ENCODE results near the gene MRPS34.

Gene MRPS34

DNA sequence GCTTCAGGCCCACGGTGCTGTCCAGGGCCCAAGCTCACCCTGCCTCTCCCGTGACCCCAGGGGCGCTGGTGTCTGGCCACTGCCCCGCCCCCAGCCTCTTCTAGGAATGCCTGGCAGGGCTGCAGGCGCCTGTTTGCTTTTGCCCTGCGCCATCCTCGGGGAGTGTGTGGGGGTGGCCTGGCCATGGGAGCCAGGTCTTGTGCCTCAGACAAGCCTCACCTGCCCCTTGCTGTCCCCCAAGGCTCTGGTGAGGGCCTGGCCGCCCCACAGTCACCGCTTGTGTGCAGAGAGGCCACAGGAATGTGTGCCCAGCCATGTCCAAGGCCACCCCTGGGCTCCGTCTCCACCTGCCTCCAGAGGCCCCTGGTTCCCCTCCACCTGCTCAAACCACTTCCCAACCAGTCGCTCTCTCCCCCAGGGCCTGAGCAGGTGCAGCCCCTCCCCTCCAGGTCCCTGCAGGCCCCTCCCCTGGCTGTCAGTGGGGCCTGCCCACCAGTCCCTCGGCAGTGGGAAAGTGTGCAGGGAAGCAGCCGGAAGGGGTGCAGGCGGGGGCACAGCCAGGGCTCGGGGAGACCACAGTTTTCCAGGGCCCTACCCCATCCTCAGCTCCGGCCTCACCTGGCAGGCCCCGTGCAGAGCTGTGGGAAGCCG, 21.4 kb upstream of the MRPS34 start:
- DNase-seq: no peak

DNA sequence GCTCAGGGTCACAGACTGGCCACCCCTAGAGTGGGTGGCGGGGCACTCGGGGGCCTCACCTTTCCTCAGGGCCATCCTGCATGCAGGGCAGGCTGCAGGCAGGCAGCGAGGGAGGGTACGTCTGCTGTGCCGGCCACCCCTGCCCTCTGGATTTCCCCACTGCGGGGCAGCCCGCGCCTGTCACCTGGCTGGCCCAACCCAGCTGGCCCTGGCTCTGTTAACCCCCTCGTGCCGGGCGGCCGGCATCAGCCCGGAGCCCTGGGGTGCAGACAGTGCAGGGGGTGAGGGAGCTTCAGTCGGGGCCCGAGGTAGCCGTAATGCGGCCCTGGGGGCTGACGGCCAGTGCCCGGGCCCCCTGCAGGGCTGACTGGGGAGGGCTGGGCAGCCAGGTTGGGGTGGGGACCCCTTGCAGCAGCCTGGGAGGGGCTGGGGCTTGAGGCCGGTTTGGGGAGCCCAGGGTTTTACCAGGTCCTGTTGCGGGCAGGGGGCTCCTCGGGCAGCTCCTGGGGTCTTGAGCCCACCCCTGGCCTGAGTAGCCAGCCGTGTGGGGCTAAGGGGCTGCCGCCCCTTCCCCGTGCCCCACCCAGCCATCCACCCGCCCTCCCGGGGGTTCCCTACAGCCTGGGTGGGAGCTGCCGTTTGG, 20.8 kb upstream of the MRPS34 start, which contains the start of gene IGFALS:
Gene IGFALS (minus strand): TSS at position 128 of the 643 bp plus-strand sequence. CDS start 53 bp downstream, at position 75.
- DNase-seq: no peak

DNA sequence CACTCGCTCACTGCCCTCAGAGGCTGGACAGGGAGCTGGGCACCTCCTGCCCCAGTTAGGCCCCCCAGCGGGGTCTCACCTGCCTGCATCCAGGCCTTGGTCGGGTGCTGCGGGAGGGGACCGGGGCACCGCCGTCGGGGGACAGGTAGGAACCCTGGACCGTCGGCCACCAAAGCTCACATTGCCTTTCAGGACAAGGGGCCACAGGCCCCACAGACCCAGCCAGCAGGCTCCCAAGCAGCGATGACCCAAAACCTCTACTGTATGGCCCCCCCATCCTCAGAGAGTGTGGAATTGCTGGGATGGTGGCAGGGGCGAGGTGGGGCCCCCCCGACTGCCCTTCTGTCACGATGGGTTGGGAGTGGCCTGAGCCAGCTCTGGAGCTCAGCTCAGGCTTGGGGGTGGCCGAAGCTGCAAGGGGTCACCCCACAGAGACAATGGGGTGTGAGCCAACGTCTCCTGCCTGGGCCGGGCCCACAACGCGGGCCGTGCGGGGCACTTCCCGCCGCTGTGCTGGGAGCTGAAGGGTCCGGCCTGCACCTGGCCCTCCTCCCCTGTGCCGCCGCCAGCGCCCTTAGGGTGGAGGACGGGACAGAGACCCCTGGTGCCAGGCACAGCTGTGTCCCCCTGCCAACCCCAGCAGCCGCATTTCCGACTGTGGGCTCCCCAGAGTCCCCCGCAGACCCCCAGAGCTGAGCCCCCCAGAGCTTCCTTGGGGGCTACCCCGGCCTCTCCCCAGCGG, 20.1 kb upstream of the MRPS34 start:
- no peak for DNase-seq

DNA sequence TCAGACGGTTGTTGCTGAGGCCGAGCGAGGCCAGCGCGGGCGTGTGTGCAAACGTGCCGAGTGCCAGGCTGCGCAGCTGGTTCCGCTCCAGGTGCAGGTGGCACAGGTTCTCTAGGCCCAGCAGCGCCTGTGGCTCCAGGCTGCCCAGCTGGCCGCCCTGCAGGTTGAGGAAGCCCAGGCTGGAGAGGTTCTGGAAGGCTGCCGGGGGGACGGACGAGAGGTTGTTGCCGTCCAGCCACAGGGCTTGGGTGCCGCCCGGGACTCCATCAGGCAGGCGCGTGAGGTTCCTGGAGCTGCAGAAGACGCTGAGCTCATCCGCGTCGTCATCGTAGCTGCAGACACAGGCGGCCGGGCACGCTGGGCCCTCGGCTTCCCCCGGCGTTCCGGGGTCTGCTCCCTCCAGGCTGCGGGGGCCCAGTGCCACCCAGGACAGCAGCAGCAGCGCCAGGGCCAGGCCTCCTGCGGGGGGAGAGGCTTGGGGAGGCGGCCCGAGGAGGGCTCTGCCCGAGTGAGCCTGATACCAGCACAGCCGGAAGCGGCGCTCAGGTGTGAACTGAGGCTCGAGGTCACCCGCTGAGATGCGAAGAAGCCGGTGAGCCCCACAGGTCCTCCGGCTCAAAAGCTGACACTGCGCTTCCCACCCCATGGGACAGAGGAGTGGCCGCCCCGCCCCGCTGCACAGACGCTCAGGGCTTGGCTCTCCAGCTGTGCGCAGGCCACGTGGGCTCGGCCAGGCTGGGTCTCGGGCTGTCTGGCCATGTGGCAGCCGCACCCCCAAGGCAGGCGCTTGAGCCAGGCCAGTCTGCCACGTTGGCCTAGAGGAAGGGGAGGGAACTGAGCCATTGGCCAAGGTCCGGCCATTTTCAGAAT, 19.2 kb upstream of the MRPS34 start:
- no peak for DNase-seq

DNA sequence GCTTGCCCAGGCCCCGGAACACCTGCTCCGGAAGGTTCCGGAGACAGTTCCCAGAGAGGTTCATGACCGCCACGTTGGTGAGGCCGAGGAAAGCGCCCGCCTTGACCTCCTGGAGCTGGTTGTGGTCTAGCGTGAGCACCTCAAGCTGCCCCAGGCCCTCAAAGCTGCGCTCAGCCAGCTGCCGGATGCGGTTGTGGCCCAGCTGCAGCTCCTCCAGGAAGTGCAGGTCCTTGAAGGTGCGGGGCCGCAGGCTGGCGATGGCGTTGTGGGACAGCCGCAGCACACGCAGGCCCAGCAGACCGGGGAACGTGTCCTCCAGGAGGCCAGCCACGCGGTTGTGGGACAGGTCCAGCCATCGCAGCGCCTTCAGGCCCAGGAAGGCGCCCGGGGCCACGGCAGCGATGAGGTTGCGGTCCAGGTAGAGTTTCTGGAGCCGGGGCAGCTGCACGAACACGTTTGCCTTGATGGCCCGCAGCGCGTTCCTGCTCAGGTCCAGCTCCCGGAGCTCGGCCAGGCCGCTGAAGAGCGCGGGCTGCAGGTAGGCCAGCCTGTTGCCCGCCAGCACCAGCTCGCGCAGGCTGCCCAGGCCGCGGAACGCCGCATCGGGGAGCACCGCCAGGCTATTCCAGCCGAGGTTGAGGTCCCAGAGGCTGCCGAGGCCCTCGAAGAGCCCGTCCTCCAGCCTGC, 18.5 kb upstream of the MRPS34 start:
- DNase-seq: no peak

DNA sequence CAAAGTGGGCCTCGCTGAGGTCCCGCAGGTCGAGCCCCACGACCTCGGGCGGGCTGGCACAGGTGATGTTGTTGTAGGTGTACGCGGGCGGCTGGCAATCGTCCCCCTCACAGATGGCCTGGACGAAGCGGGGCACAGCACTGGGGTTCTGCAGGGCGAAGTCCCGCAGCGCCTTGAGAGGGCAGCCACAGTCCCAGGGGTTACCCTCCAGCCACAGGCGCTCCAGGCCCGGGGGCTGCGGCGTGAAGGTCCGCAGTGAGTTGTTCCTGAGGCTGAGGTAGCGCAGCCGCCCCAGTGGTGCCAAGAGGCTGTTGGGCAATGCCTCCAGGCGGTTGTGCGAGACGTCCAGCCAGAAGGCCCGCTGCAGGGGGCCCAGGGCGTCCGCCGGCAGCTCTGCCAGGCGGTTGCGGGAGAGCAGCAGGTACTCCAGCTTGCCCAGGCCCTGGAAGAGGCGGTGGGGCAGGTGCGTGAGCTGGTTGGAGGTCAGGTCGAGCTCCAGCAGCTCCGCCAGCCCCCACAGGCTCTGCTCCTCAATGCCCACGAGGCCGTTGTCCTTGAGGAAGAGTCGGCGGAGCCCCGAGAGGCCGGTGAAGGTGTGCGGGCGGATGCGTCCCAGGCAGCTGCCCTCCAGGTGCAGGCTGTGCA, 17.8 kb upstream of the MRPS34 start:
- DNase-seq: no peak

DNA sequence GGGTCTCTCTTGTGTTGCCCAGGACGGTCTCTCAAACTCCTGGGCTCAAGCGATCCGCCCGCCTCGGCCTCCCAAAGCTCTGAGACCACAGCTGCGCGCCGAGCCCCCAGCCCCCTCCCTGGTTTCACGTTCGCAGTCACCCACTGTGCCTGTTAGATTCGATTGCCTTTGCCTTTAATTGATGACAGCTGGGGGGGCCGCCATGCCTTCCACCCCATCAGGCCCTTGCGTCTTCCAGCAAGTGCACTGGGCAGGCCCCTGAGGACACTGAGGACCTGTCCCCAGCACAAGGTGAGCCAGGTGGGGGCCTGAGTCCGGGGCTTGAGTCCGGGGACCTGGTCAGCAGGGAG, 17.3 kb upstream of the MRPS34 start:
- no peak for DNase-seq

DNA sequence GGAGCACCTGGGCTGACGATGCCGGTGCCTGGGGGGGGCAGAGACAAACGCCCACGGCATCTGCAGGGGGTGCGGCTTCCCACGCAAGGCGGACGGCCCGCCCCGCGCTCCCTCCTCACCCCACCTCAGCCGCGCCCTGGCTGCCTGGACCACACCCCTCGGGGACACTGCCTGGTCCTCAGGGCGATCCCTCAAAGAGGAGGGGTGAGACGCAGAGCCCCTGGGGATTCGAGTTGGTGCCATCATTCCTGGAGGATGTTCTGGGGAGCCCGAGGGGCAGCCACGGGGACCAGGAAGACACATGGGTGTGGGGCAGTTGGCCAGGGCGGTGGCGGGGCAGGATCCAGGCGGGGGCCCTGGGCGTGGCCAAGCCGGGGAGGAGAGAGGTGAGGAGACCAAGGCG, 16.7 kb upstream of the MRPS34 start:
- peak; percentile 25 for DNase-seq

DNA sequence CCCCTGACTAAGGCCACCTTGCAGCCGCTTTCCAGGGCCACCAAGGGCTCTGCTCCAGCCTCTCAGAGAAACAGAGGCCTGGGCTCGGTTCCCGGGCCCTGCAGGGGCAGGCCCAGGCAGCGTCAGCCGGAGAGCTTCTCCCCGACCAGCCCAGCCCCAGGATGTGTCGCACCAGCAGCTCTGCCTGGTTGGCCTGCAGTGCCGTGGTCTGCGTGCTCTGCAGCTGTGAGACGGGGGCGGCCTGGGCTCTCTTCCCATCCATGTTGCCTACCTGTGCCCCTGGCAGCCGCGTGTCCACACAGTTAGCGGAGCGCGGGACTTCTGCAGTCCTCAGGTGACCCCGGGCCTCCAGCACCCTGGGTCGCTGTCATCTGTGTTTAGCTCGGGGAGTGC, 15.8 kb upstream of the MRPS34 start:
- DNase-seq: peak; percentile 35

DNA sequence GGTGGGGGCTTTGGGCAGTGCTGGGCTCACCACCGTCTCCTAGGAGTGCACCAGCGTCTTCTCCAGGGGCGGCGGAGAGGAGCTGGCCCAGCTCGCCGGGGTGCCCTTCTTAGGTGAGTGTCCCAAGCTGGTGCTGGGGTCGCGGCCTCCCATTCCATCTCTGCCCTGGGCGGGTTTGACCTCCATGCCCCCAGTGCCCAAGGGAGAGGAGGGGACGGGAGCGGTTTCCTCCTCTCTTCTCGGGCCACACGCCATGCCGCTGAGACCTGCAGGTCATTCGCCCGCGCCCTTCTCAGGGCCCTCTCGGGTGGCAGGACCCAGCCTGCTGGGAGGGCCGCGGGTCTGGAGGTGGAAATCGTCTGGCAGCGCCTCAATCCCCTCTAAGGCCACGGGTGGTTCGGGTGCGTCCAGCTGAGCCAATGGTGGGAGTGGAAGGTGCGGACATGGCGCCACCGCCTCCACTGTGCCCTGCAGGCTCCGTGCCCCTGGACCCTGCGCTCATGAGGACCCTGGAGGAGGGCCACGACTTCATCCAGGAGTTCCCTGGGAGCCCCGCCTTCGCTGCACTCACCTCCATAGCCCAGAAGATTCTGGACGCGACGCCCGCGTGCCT, 15.3 kb upstream of the MRPS34 start:
- peak; percentile 16 for DNase-seq

DNA sequence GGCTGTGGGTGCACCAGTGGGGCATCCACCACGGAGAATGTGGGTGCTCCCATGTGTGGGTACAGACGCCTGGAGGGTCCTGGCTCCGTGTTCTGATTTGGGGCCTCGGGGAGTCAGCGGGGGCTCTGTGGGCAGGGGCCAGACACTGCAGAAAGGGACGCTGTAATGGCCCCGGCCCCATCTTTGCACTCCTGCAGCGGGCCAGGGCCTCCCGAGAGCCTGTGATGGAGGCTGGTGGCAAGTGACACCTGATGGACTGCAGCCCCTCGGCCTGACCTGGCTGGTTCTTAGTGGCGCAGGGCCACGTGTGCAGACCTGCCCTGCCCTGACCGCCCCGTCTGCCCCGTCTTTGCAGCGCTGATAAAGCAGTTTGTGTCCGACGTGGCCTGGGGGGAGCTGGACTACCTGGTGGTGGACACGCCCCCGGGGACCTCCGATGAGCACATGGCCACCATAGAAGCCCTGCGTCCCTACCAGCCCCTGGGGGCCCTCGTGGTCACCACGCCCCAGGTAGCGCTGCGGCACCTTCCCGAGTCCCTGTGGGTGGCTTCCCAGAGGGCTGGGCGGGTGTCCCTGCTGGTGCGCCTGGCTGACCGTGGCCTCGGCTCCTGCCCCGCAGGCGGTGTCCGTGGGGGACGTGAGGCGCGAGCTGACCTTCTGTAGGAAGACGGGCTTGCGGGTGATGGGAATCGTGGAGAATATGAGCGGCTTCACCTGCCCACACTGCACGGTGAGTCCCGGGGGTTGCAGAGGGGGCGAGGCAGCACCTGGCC, 14.6 kb upstream of the MRPS34 start:
- peak; percentile 18 for DNase-seq

DNA sequence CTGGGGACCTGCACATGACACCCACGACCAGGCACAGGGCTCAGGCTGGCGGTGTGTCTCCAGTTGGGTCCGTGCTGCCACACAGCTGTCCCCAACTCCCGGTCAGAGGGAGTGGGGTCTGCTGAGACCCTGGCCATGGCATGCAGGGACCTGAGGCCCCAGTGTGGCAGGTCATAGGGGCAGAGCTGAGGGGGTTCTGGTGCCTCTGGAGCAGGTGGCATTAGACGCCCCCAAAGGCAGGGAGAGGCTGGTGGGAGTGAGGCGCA, 14.1 kb upstream of the MRPS34 start:
- DNase-seq: no peak

DNA sequence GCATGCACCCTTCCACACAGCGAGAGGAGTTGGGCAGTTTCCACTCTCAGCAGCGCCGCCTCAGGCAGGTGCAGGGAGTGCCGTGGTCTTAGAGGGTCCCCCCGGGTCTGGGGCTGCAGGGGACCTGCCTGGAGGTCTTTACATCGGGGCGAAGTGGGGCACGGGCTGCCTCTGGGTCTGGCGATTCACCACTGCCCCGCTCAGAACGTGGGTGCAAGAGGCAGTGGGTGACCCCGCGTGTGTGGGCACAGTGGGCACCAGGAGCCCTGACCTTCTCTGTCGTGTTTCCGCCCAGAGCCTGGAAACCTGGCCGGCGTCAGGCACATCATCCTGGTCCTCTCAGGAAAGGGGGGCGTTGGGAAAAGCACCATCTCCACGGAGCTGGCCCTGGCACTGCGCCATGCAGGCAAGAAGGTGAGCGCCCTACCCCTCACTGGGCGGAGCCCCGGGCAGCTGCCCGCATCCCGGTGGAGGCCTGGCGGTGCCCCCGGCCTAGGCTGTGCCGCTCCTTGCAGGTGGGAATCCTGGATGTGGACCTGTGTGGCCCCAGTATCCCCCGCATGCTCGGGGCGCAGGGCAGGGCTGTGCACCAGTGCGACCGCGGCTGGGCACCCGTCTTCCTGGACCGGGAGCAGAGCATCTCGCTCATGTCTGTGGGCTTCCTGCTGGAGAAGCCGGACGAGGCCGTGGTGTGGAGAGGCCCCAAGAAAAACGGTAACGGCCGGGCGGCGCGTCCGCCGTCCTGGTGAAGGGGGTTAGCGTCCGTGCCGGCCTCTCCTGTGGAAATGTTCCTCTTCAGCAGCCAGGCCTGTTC, 13.5 kb upstream of the MRPS34 start:
- peak; percentile 17 for DNase-seq

DNA sequence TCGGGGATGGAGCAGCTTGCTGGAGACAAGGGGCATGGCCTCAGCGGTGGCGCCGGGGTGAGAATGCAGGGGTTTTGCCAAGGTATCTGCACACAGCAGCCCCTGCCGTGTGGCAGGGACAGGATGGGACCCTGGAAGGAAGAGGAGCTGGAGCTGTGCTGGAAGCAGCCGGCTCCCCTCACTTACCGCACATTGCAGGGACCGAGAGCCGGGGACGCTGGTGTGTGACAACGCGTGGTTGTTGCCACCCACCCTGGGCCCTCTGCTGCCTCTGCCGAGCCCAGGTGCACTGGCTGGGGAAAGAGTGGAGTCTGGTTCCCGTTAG, 12.9 kb upstream of the MRPS34 start:
- no peak for DNase-seq

DNA sequence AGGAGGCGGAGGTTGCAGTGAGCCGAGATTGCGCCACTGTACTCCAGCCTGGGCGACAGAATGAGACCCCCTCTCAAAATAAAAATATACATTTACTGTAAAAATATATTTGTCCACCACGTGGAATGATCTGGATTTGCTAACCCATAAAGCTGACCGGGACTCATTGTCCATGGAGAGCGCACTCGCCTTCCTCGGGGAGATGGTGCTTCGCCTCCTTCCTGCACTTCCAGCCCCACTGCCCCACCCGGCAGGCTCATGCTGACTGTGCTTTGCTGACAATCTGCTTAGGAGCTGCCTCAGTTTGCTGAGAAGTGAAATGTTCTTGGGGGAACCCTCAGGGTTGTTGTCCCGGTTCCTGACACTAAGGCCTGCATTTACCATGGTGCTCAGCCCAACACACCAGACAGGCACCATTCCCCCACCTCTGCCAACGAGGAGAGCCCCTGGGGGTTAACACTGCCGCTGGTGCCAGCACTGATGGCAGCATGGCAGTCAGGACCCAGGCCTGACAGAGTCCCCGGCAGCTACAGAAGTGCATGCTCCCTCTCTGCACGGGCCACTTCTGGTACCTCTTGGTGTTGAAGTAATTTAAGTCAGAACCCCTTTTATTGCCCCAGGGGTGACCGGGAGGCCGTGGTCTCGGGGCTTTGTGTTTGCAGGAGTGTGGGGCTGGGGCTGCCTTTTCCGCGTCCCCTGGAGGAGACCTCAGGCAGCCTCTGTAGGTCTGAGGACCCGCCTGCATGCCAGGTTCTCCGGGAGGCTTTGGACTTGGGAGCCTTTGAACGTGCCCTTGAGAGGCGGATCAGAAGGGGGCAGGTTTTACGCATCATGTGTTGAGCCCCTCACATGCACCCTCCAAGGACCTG, 12.3 kb upstream of the MRPS34 start:
- DNase-seq: no peak

DNA sequence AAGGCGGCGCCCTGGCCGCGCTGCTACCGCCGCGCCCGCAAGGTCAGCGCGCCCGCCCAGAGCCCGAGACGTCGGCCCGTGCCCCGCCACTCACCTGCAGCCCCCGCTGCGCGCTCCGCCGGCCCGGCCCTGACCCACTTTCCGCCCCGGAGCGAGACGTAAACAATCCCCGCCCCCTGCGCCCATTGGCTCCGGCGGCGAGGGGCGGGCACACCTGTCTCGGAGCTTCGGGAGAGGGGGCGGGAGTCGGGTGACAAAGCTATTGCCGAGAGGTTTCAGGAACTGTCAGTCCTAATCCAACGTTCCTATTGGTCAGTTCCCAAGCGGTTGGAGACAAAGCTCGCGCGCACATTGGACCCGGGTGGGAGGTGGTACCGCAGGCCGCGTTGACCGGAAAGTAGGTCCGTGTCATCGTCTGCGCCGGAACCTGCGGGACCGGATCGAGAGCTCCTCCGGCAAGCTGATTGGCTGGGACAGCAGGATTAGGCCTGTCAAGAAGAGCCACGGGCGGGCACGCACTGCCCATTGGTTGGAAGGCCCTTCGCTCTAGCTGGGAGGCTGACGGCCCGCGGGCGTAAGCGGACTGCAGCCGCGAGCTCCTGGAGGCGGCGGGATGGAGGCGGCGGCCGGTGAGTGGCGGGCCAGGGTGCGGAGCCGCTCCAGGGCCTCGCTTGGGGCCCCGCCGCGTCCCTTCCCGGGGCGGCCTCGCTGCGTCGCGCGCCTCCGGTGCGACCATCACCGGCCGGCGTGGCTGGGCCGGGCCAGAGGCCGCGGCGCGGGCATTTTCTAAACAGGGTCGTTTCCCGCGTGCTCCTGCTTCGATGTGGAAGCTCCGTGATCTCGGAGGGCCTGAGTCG, 9.7 kb upstream of the MRPS34 start, which contains the start of the genes NUBP2 and SPSB3:
Gene NUBP2 (plus strand): TSS at position 553 of the 857 bp plus-strand sequence. CDS start 61 bp downstream, at position 614.
Gene SPSB3 (minus strand): TSS at position 164 of the 857 bp plus-strand sequence. CDS start 1,088 bp downstream, outside the sequence.
- DNase-seq: peak; percentile 100

DNA sequence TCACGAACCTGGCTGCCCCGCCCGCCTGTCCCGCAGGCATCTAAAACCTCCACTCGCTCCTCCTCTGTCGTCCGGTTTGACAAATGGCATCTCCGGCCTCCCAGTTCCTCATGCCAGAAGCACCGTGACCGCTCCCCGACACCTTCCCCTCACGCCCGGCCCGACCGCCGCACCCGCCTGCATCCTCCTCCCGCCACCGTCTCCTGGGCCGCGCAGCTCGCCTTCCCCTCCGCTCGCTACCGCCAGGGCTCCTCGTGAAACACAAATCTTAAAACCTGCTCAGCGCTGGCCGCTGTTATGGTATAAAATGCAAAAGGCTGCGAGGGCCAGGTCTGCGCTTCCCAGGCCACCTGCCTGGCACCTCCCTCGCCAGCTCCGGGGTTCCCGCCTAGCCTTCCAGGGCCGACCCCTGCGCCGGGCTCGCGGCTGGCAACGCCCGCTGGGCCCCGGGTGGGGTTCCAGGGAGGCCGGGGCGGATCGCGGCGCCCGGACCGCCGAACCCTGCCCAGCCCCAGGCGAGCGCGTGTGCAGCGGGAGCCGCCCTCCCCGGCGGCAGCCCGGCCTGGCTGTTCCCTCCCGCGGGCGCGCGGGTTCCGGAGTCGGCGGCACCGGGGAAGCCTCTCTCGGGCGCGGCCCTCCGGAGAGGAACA, 8.9 kb upstream of the MRPS34 start:
- no peak for DNase-seq
